GM12872 (cell line): ENCODE data around the gene GANAB.

Experiments used
- CTCF ChIP-seq: IDR thresholded peaks from 3 replicates; pipeline ENCODE4 v1.5.1; 2011; ENCODE audit warnings: low read depth, mild to moderate bottlenecking, low read length, moderate library complexity; ENCODE audit not compliant: insufficient read depth

Gene GANAB

GRCh38 chr11:62645946-62646824 is at the start of gene GANAB:
GANAB (minus strand) TSS chr11:62646613; CDS start chr11:62646599, 14 bp downstream.
- no peak for TF ChIP-seq CTCF

GRCh38 chr11:62694455-62695167 is 48.2 kb upstream of the GANAB start:
- TF ChIP-seq CTCF = peak; percentile 88

GRCh38 chr11:62689421-62690183 is 43.2 kb upstream of the GANAB start, which contains the start of gene LRRN4CL:
LRRN4CL (minus strand) TSS chr11:62689530; CDS start chr11:62688508, 1,022 bp downstream.
- TF ChIP-seq CTCF = no peak

GRCh38 chr11:62688491-62688890 is 42.1 kb upstream of the GANAB start:
- no peak for TF ChIP-seq CTCF

- TF ChIP-seq CTCF = no peak
Measured at GRCh38 chr11:62687508-62688396, 41.3 kb upstream of the GANAB start.

- no peak for TF ChIP-seq CTCF
Measured at GRCh38 chr11:62682518-62682917, 36.1 kb upstream of the GANAB start.
